ENCODE data around the gene SAC3D1.

DNA sequence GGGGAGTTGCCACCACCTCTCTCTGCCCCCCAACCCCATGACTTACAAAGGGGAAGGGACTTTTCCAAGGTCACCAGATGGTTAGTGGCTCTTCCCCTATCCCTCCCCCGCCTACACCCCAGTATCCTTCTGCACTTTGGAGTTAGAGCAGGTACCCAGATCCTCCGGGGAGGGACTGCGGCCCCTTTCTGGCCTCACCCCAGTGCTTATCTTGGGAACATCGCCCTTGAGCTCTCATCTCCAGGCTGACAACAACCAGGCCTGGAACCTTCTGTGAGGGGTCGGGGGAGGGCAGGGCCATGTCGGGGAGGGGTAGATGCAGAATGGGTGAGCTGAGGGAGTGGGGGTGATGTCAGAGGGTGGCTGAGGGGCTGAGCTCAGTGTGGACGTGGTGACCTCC, 24.8 kb downstream of the SAC3D1 start:
- TF ChIP-seq GATA3 (IDR thresholded peaks at IDR 0.05; ENCODE audit: low read depth, low read length) = no peak
- TF ChIP-seq GATA2 (IDR thresholded peaks at IDR 0.05; ENCODE audit: low read depth, low read length) = no peak

Data from SH-SY5Y (cell line).